ENCODE measurements around the gene CLIC3. TPM values are rescaled to one million over a fixed set of nuclear protein-coding genes. Genes with fewer than 3 reads are reported as not detected.

Gene CLIC3
- total RNA-seq, 1 donor = 3.4 TPM

GRCh38 chr9:136945333-136946227 lies 50.8 kb downstream of the CLIC3 start:
- H3K27me3 ChIP-seq (ENCODE audit: insufficient read depth, low read length) = no peaks in the 10 kb centered on the region
- peaks cover 31% of the 10 kb centered on the region for H3K4me1 ChIP-seq (ENCODE audit: insufficient read depth, low read length)
- H3K4me3 ChIP-seq (ENCODE audit: low read length) = no peak overlapping the region
- H3K9me3 ChIP-seq (ENCODE audit: low read depth, low read length) = no peaks in the 10 kb centered on the region

Other genes with a start within 250 kb of the CLIC3 start
- not detected for gene LCN6, start 248.0 kb downstream of the CLIC3 start, total RNA-seq
- gene LCN8, start 238.3 kb downstream of the CLIC3 start, total RNA-seq = not detected
- gene LCN15, start 232.1 kb downstream of the CLIC3 start, total RNA-seq = not detected
- 16.1 TPM for gene TMEM141, start 205.2 kb downstream of the CLIC3 start, total RNA-seq
- gene CCDC183, start 200.2 kb downstream of the CLIC3 start, total RNA-seq = 1.7 TPM
- 36.4 TPM for gene RABL6, start 188.6 kb downstream of the CLIC3 start, total RNA-seq
- gene AJM1, start 154.1 kb downstream of the CLIC3 start, total RNA-seq = 0.73 TPM
- gene PHPT1, start 147.2 kb downstream of the CLIC3 start, total RNA-seq = 14.0 TPM
- gene MAMDC4, start 144.2 kb downstream of the CLIC3 start, total RNA-seq = 0.52 TPM
- gene EDF1, start 130.3 kb downstream of the CLIC3 start, total RNA-seq = 162 TPM
- gene TRAF2, start 110.1 kb downstream of the CLIC3 start, total RNA-seq = 6.4 TPM
- gene FBXW5, start 51.8 kb downstream of the CLIC3 start, total RNA-seq = 67.6 TPM
- gene C8G, start 51.3 kb downstream of the CLIC3 start, total RNA-seq = not detected
- gene LCN12, start 44.3 kb downstream of the CLIC3 start, total RNA-seq = not detected
- 10.8 TPM for gene PTGDS, start 19.1 kb downstream of the CLIC3 start, total RNA-seq
- 0.10 TPM for gene LCNL1, start 13.6 kb downstream of the CLIC3 start, total RNA-seq
- 23.6 TPM for gene PAXX, start 4.1 kb downstream of the CLIC3 start, total RNA-seq
- gene ABCA2, start 31.7 kb upstream of the CLIC3 start, total RNA-seq = 14.7 TPM
- 2.6 TPM for gene FUT7, start 35.5 kb upstream of the CLIC3 start, total RNA-seq
- gene NPDC1, start 49.6 kb upstream of the CLIC3 start, total RNA-seq = 2.5 TPM
- not detected for gene ENTPD2, start 57.5 kb upstream of the CLIC3 start, total RNA-seq
- gene SAPCD2, start 74.0 kb upstream of the CLIC3 start, total RNA-seq = 3.3 TPM
- 6.2 TPM for gene UAP1L1, start 80.9 kb upstream of the CLIC3 start, total RNA-seq
- 30.3 TPM for gene MAN1B1, start 90.4 kb upstream of the CLIC3 start, total RNA-seq
- 86.9 TPM for gene DPP7, start 118.2 kb upstream of the CLIC3 start, total RNA-seq
- gene GRIN1, start 142.6 kb upstream of the CLIC3 start, total RNA-seq = not detected
- 0.21 TPM for gene LRRC26, start 173.5 kb upstream of the CLIC3 start, total RNA-seq
- not detected for gene TMEM210, start 175.5 kb upstream of the CLIC3 start, total RNA-seq
- 36.7 TPM for gene ANAPC2, start 192.0 kb upstream of the CLIC3 start, total RNA-seq
- 38.2 TPM for gene SSNA1, start 192.1 kb upstream of the CLIC3 start, total RNA-seq
- gene TPRN, start 204.2 kb upstream of the CLIC3 start, total RNA-seq = 2.4 TPM
- 21.1 TPM for gene TMEM203, start 209.1 kb upstream of the CLIC3 start, total RNA-seq
- gene NDOR1, start 209.1 kb upstream of the CLIC3 start, total RNA-seq = 9.2 TPM
- 0.31 TPM for gene RNF208, start 225.7 kb upstream of the CLIC3 start, total RNA-seq
- 0.21 TPM for gene CYSRT1, start 228.6 kb upstream of the CLIC3 start, total RNA-seq
- gene RNF224, start 230.9 kb upstream of the CLIC3 start, total RNA-seq = 0.10 TPM
- gene SLC34A3, start 234.3 kb upstream of the CLIC3 start, total RNA-seq = not detected
- gene TUBB4B, start 244.7 kb upstream of the CLIC3 start, total RNA-seq = 67.9 TPM